NCI-H510A treated with DMSO at 0.1 percent for 48 hours (cell line): ENCODE measurements around the gene LRRC3.

ENCODE experiments used
- DNase-seq: peaks from one replicate; lab custom pipeline; 2025; lab: John Stamatoyannopoulos, UW

LRRC3 gene

DNA sequence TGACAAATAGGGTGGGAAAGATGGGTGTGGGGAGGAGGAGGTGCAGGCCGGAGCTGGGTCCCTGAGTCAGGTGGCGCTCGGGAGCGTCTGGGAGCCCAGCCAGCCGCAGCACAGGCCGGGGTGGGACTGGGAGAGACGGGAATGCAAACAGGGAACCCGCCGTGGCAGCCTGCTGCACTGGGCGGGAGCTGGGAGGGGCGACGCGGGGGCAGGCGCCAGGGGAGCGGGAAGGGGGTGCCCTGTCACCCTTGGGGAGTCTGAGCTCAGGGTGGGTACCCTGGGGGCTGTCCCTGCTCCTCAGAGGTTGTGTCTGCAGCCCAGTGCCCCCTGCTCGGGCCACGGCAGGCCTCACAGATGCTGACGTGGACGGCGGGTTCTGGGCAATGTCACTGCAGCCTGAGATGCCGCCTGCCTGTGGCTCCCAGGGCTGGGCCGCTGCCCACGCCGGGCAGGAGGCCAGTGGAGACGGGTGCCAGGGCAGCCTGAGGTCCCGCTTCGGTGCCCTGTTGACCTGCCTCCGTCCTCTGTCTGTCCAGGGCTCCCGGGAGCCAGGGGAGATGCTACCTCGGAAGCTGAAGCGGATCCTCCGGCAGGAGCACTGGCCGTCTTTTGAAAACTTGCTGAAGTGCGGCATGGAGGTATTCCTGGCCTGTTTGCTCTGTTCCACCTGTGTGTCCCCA is 16.6 kb upstream of the LRRC3 start:
- no peak for DNase-seq

DNA sequence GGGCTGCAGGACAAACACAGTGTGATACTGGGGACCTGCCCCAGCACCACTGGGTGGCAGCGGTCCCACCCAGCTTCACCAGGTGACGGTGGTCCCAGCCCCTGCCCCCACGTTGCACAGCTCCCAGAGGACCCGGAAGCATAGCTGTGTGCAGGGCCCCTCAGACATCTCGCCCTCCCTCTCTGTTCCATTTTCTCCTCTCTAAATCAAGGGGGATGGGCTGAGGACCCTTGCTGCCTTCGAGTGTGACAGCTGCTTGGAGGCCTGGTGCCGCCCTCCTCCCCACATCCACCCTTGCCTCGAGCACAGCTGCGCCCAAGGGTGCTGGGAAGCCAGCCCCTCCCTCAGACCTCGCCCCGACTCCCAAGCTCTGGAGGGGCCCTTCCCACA is 16.1 kb upstream of the LRRC3 start:
- DNase-seq: no peak

DNA sequence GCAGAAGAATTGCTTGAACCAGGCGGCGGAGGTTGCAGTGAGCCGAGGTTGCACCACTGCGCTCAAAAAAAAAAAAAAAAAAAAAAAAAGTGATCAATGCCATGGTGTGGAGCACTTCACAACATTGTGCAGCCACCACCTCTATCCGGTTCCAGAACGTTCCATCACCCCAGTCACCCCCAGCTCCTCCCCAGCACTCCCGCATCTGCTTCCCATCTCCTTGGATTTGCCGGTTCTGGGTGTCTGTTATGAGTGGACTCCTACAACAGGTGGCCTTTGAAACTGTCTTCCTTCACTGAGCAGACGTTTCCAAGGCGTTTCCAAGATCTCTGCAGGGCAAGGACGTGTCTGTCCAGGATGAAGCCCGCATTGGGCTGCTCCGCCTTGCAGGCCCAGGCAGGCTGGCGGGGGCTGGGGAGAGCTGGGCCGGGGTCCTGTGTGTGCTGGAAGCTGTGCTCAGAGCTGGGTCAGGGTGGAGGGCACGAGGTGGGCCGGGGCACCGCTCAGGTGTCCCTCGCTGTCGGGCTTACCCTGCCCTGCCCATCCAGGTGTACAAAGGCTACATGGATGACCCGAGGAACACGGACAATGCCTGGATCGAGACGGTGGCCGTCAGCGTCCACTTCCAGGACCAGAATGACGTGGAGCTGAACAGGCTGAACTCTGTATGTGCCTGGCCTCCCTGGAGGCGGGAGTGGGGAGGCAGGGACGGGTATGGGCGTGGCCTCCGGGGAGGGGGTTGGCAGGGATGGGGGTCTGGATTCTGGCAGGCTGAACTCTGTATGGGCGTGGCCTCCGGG is 14.9 kb upstream of the LRRC3 start:
- no peak for DNase-seq

DNA sequence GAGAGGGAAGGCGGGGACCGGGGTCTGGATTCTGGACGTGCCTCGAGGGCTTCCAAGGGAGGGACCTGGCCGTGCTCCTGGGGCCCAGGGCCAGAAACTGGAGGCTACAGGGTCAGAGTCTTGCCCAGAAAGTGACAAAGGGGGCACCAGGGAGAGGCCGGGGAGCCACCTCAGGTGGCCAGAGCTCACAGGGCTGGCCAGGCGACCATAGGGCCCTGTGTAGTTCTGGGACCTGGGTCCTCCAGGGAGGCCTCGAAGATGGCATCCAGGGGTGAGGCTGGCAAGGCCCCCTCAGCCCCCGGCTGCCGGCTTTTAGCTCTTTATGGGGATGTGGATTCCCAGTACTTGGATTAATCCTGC is 14.3 kb upstream of the LRRC3 start:
- no peak for DNase-seq

DNA sequence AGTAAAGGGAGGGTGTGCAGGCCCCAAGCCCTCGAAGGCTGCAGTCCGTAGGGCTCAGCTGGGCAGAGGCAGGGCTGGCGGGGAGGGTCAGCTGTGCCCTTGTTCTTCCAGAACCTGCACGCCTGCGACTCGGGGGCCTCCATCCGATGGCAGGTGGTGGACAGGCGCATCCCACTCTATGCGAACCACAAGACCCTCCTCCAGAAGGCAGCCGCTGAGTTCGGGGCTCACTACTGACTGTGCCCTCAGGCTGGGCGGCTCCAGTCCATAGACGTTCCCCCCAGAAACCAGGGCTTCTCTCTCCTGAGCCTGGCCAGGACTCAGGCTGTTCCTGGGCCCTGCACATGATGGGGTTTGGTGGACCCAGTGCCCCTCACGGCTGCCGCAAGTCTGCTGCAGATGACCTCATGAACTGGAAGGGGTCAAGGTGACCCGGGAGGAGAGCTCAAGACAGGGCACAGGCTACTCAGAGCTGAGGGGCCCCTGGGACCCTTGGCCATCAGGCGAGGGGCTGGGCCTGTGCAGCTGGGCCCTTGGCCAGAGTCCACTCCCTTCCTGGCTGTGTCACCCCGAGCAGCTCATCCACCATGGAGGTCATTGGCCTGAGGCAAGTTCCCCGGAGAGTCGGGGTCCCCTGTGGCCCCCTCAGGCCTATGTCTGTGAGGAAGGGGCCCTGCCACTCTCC is 13.6 kb upstream of the LRRC3 start:
- DNase-seq: no peak

DNA sequence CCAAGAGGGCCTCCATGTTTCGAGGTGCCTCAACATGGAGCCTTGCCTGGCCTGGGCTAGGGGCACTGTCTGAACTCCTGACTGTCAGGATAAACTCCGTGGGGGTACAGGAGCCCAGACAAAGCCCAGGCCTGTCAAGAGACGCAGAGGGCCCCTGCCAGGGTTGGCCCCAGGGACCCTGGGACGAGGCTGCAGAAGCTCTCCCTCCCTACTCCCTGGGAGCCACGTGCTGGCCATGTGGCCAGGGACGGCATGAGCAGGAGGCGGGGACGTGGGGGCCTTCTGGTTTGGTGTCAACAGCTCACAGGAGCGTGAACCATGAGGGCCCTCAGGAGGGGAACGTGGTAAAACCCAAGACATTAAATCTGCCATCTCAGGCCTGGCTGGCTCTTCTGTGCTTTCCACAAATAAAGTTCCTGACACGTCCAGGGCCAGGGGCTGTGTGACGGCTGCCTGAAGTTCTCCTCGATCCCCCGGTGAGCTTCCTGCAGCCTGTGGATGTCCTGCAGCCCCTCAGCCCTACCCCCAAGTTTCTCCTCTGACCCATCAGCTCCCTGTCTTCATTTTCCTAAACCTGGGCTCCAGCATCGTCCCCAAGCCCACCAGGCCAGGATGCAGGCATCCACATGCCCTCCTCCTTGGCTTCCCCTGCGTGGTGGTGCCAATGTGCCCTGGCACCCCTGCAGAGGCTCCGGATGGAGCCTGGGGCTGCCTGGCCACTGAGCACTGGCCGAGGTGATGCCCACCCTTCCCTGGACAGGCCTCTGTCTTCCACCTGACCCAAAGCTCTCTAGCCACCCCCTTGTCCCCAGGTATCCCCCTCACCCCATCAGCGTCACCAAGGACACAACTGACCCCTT is 12.8 kb upstream of the LRRC3 start:
- no peak for DNase-seq

DNA sequence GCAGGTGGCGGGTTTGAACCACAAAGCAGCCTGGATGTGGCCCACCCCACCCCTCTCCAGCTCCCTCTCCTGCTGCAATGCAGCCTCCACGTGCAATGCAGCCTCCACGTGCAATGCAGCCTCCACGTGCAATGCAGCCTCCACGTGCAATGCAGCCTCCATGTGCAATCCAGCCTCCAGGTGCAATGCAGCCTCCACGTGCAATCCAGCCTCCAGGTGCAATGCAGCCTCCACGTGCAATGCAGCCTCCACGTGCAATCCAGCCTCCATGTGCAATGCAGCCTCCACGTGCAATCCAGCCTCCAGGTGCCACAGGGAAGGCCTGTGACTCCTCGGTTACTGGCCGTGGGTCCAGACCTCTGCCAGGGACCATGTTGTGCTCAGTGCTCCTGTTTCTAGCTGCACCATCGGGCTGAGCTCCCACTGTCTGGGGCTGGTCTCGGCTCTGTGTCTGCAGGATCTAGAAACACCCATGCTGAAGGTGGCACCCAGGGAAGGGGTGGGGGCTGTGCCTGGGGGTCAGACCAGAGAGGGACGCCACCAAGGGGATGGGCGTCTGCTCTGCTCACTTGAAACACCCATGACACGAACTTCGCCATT is 11.9 kb upstream of the LRRC3 start:
- DNase-seq: no peak

DNA sequence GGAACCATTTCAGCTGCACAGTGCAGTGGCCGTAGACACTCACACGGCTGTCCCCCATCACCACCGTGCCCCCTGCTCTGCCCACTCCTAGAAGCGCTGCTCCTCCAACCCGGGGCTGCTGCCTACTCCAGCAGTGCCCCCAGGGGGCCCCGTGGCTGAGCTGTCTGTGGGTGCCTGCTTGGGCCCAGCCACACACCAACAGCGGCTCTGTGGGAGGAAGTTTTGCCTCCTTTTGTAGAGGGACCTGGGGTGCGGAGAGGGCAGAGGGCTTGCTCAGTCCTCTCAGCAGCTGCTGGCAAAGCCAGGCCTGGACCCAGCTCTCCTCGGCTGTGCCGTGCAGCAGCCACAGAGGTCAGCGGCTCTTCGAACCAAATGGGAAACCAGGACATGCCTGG is 11.4 kb upstream of the LRRC3 start:
- DNase-seq: no peak

DNA sequence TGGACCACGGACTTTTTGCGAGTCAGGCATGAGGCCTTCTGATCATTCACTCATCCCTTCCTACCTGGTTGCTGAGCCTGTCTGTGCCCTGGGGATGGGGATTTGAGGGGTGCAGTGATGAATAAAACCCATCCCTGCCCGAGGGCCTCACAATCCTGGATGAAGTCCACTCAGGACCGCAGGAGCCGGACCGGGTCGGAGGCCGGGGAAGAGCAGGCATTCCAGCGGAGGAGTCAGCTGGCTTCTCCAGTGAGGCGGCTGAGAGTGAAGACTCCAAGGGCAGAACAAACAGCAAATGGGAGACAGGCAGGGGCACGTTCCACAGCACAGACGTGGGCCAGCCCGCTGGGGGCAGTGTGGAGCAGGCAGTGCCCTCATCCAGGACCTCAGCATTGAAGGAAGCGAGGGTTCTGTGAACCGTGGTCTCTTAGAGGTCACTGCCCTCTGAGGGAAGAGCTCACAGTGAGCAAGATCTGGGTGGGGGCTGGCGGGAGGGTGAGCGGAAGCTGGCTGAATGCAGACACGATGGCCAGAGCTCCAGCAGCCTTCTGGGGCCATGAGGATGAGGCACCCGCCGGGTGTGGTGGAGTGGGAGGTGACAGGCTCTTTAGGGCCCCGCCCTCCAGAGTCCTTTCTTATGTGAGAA is 10.9 kb upstream of the LRRC3 start:
- DNase-seq: no peak

DNA sequence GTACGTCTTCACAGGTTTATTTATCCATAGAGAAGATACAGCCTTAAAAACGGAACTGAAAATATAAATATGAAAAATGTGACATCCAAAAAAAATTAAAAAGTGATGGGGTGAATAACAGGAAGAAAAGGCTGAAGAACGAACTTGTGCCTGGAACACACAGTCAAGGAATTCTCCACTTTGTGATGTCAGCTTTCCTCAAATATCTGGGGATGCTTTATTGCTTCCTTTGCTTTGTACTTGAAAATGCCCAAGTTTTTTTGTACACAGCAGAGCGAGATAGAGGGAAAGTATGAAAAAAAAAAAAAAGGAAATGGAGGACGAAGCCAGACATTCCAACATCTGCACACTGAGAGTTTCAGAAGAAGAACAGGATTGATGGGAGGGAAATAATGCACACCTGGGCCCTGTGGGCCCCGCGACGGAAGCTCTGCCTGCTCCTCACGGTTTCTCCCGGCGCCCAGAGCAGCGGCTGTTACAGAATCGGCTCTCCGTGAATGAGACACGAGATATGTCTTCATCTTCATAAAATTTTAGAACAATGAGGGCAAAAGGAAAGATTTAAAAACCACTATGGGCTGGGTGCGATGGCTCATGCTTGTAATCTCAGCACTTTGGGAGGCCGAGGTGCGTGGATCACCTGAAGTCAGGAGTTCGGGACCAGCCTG is 10.0 kb upstream of the LRRC3 start:
- no peak for DNase-seq

DNA sequence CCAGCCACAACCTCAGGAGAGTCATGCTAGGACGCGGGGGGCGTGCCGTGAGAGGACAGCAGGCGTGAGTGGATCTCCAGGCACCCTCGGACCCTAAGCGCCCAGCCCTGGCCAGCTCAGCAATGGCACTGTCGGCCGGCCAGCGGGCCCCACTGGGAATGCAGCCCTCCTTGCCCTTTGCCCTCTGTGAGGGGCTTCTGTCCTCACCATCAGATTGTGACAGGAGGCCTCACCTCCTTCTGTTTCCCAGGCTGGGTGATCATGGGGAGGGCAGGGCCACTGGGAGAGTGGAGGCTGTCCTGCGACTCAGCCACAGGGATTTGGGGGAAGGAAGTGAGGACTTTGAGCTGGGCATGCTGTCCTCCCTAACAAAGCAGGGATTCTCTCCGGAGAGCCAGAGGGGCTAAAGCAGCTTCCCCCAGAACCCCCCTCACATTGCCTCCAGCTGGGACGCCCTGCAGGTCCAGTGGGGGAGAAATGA is 6.6 kb upstream of the LRRC3 start:
- no peak for DNase-seq

DNA sequence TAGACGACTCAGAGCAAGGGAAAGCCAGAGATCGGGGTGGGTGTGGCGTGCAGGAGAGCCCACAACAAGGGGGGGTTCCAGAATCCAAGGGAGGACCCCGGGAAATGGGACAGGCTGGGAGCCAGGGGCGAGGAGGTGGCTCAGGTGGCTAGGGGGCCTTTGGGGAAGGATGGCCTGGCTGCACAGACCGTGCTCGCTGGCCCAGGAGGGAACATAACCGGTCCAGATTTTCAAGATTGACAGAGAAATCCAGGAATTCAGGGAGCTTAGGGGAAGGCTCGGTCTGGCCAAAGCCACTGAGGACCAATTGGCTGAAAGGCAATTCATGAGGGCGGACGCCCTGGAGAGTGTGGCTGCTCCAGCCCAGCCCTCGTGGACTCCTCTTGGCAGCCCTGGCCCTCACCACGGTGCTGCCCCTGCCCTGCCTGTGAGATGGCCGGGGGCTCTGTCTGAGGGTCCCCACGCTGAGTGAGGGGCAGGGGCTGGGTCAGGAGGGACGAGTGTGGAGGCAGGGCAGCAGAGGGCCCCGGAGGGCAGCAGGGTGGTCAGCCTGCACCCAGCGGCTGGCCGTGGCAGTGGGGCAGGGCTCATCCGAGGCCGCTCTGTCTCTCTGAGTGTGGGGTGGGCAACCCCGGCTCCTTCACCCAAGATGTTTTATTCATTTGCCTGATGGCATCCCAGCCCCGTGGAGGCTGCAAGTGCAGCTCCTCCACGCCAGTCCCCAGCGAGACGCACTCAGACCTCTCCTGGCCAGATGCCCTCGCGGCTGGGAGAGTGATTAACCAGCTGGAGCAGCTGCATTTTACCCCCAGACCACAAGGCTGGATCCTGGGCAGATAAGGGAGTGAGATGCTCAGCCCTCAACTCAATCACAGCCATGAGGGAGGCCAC is 5.6 kb upstream of the LRRC3 start:
- no peak for DNase-seq

DNA sequence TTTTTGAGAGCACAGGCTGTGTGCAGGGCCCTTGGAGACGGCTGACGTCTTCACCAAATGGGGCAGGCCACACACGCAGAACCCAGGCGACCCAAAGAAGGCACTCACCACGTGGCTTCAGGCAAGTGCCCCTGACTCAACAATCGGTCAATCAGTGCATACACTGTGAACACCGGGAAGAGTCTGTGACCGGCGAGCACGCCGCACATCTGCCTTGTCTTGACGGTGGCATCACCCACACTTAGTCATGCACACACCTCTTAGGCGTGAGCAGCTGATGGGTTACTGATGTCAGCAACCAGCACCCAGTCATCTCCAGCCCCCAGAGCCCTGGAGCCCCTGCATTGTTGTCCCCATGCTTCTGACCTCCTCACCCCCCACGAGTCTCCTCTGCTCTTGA is 4.9 kb upstream of the LRRC3 start:
- no peak for DNase-seq

DNA sequence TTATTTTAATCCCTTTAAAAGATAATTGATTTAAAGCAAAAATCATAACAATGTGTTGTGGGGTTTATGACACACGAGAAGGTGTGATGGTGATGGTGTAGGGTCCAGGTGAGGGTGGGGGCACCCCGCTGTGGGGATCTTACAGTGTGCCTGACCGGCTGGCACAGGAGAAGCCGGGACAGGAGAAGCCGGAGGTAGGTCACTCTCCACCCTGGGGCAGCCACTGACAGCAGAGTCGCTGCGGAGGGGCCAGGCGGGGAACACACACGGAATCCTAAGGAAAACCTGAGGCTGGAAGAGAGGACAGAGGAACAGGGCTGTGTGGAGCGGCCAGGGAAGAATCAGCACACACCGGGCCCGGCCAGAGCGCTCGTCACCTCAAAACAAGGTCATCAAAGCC is 4.3 kb upstream of the LRRC3 start:
- no peak for DNase-seq

DNA sequence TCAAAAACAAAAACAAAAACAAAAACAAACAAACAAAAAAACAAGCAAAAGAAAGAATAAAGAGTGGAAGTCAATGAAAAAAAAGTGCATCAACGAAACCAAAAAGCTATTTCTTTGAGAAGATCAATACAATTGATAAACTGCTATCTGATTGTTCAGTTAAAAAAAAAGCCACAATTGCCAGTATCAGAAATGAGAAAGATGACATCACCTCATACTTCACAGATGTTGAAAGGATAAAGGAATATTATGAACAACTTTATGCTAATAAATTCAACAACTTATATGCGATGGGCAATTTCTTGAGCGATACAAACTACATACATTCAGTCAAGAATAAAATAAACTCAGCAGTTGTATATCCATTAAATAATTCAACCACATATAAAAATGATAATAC is 2.2 kb upstream of the LRRC3 start:
- no peak for DNase-seq

DNA sequence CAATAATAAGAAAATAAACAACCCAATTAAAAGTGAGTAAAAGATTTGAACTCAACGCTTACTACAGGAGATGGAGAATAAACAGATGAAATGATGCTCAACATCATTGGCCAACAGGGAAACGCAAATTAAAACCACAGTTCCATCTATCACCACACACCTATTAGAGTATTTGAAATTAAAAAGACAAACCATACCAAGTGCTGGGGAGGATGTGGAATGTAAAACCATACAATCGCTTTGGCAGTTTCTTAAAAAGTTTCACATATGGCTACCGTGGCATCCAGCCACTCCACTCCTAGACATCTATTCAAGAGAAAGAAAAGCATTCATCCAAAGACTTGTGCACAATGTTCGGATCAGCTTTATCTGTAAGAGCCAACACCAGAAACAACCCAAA is 1.3 kb upstream of the LRRC3 start:
- no peak for DNase-seq

DNA sequence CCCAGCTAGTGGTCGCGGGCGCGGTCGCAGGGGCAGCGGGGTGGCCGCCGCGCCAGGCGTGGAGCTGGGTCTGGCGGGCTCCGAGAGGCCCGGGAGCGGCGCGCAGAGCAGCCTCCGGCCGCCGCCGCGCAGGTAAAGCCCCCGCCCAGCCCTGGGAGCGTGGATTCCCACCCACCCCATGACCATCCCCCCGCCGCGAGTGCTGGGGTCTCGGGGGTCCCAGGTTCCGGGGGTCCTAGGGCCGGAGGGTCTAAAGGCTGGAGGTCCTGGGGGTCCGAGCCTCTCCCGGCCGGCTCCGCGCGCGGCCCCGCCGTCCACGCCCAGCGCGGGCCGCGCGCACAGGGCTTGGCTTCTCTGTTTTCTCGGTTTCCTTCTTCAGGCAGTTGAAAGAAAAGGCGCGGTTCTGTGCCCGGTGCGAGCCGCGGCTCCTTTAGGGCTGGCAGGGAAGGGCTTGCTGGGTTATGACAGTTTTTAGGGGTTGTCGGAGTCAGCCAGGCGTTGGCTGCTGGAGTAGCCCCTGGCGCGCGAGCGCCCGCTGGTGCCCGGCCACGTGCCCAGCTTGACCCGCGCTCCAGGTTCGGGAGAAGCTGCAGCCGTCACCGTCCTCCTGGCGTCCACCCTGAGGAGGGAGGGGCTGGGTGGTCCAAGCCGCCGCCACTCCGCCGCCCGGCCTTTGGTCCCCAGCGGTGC is 359 bp downstream of the LRRC3 start:
- DNase-seq: no peak

DNA sequence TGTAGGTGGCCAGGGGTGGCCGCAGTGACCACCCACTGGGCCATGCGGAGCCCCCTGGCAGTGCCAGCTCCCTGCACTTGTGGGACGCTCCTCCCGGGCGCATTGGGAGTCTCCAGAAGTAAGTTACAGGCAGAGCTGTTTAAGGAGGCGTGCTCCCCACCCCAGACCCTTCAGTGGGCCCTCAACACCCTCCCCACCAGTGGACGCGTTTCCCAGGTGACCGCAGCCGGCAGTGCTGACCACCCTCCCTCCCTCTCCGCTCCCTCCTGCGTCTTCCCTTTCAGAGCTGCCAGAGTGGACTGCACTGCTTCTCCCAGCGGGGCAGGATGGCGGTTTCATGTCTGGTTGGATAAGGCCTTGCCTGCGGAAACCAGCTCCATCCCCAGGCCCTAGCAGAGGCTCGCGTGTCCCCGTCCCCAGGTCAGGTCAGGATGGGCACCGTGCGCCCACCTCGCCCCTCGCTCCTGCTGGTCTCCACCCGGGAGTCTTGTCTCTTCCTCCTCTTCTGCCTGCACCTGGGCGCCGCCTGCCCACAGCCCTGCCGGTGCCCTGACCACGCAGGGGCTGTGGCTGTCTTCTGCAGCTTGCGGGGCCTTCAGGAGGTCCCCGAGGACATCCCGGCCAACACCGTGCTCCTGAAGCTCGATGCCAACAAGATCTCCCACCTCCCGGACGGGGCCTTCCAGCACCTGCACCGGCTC is 1.1 kb downstream of the LRRC3 start:
- DNase-seq: no peak
